Gastroesophageal sphincter (tissue), 4 donors: ENCODE data around the gene BAAT. TPM values are rescaled to one million over a fixed set of nuclear protein-coding genes. Genes with fewer than 3 reads are reported as not detected.

Experiments
- ATAC-seq: fragments of 150-250 bp; one replicate; pipeline ENCODE4 v1.9.1; 2016; ENCODE audit warnings: mild to moderate bottlenecking, moderate library complexity
- H3K27ac ChIP-seq, 4 donors: fragments of 200-600 bp; sonication (generic) in 3 of 4; 1 replicate in 3 of 4; 2 replicates in 1 of 4; pipeline ENCODE4 v1.5.1; 2016 to 2019
- H3K27me3 ChIP-seq: fragments of 200-600 bp; sonication (generic); one replicate; pipeline ENCODE4 v1.5.1; 2019
- H3K36me3 ChIP-seq, 2 donors: fragments of 200-600 bp; sonication (generic); one replicate each; pipeline ENCODE4 v1.5.1; 2019; ENCODE audit warnings: control low read depth in 1 of 2
- H3K4me1 ChIP-seq, 3 donors: fragments of 200-600 bp; sonication (generic); 1 replicate in 2 of 3; 2 replicates in 1 of 3; pipeline ENCODE4 v1.5.1; 2016 to 2019; ENCODE audit warnings: control low read depth in 2 of 3
- H3K4me3 ChIP-seq, 2 donors: fragments of 200-600 bp; sonication (generic); one replicate each; pipeline ENCODE4 v1.5.1; 2019; ENCODE audit warnings: mild to moderate bottlenecking in 1 of 2, moderate library complexity in 1 of 2
- H3K9me3 ChIP-seq, 3 donors: fragments of 200-600 bp; sonication (generic); one replicate each; pipeline ENCODE4 v1.5.1; 2017 to 2019; ENCODE audit warnings: control low read depth in 2 of 3
- EP300 ChIP-seq: sonication (generic); formaldehyde crosslinking; IDR thresholded peaks from one replicate; pipeline ENCODE4 v1.6.1; 2017; ENCODE audit warnings: antibody characterized with exemption, mild to moderate bottlenecking
- POLR2A ChIP-seq, 2 donors: fragments of 450-650 bp; IDR thresholded peaks; one replicate each; pipeline ENCODE4 v1.6.1; 2017; ENCODE audit warnings: antibody characterized with exemption in 2 of 2, mild to moderate bottlenecking in 2 of 2, moderate library complexity in 1 of 2
- POLR2AphosphoS5 ChIP-seq: sonication (generic); formaldehyde crosslinking; IDR thresholded peaks from one replicate; pipeline ENCODE4 v1.6.1; 2017; ENCODE audit warnings: antibody characterized with exemption
- WGBS, 2 donors: methylation state at CpG; one replicate each; pipeline ENCODE4 v1.1.5; 2018; ENCODE audit warnings: low coverage in 1 of 2; 5-methylcytosine and 5-hydroxymethylcytosine counted together
- total RNA-seq, 4 donors: library from RNA; depleted of rRNA; stranded (reverse); fragments of >200 nt; gene quantifications; one replicate each; pipeline ENCODE4 v1.1.0, GENCODE V29; 2016
- TF ChIP-seq, protein P1 (sequence below), 4 experiments: fragments of 200-600 bp in 2 of 4; fragments of 450-650 bp in 2 of 4; sonication (generic) in 1 of 4; IDR thresholded peaks; one replicate each; pipeline ENCODE4 v1.5.1; 2017 to 2019; ENCODE audit warnings: antibody characterized with exemption in 4 of 4, mild to moderate bottlenecking in 2 of 4, moderate library complexity in 2 of 4

Gene BAAT
- total RNA-seq, 4 donors from 2014 or later, result 0.25 TPM; not detected in 3

DNA sequence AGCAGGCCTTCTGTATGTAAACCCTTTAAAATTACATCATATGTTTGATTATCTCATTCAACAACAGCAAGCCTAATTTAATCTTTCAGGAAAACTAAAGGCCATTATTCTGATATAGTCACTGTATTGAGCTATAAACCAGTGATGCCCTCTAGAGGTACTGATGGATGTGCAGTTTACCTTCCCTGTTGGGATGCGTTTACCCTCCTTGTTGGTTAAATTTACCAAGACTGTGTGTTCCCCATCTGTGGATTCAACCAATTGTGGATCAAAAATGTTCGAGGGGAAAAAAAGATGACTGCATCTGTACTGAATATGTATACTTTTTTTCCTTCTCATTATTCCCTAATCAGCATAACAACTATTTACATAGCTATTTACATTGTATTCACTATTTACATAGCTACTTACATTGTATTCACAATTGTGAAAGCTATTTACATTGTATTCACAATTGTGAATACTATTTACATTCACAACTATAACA lies 3.7 kb upstream of the BAAT start:
- TF ChIP-seq POLR2A (IDR thresholded peaks at IDR 0.05) (no peak), EP300 (no peak), POLR2AphosphoS5 (no peak)
- TF ChIP-seq, protein P1, sequence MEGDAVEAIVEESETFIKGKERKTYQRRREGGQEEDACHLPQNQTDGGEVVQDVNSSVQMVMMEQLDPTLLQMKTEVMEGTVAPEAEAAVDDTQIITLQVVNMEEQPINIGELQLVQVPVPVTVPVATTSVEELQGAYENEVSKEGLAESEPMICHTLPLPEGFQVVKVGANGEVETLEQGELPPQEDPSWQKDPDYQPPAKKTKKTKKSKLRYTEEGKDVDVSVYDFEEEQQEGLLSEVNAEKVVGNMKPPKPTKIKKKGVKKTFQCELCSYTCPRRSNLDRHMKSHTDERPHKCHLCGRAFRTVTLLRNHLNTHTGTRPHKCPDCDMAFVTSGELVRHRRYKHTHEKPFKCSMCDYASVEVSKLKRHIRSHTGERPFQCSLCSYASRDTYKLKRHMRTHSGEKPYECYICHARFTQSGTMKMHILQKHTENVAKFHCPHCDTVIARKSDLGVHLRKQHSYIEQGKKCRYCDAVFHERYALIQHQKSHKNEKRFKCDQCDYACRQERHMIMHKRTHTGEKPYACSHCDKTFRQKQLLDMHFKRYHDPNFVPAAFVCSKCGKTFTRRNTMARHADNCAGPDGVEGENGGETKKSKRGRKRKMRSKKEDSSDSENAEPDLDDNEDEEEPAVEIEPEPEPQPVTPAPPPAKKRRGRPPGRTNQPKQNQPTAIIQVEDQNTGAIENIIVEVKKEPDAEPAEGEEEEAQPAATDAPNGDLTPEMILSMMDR (IDR thresholded peaks at IDR 0.05), result no peak
- H3K27ac ChIP-seq, result no peak overlapping the region
- no peaks in the 10 kb centered on the region for H3K27me3 ChIP-seq
- no peak overlapping the region for H3K4me3 ChIP-seq
- peaks cover 0 to 17% (median 0%) of the 10 kb centered on the region in 3 donors for H3K9me3 ChIP-seq
- no peaks in the 10 kb centered on the region for H3K4me1 ChIP-seq
- WGBS, 2 donors, result 80 to 85% methylated on average over 1 to 2 of the region's 2 CpGs
- ATAC-seq, result no peak
- peaks cover 6 to 28% of the 10 kb centered on the region in 2 donors for H3K36me3 ChIP-seq

DNA sequence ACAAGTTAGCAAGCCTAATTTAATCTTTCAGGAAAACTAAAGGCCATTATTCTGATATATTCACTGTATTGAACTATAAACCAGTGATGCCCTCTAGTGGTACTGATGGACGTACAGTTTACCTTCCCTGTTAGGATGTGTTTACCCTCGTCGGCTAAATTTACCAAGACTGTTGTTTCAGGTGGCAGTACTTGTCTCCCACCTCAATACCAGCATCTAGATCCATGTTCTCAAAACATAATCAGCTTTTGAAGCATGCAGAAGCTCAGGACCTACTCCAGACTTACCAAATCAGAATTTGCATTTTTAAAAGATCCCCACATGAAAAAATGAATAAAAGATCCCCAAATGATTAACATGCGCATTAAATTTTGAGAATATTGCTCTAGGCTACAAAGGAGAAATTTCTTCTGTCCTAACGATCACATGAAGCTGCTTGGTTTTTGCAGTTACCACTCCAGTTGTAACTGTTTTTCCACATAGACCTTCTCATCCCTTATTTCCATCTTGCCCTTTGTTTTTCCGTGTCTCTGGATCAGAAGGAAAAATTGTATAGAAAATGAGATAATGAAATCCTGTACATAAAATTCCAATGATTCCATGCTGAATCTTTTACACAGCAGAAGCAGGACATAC lies 3.2 kb upstream of the BAAT start:
- WGBS, 2 donors, result 57 to 63% methylated on average over 6 of the region's 6 CpGs
- peaks cover 0 to 11% (median 0%) of the 10 kb centered on the region in 3 donors for H3K9me3 ChIP-seq
- no peak overlapping the region for H3K4me3 ChIP-seq
- H3K27ac ChIP-seq, result no peak overlapping the region
- TF ChIP-seq, protein P1 (IDR thresholded peaks at IDR 0.05), result peak in 1 of 4 experiments; percentile 46
- no peak for TF ChIP-seq POLR2A (IDR thresholded peaks at IDR 0.05)
- TF ChIP-seq POLR2AphosphoS5, result no peak
- no peaks in the 10 kb centered on the region for H3K27me3 ChIP-seq
- H3K36me3 ChIP-seq, result peaks cover 6 to 28% of the 10 kb centered on the region in 2 donors
- H3K4me1 ChIP-seq, result no peaks in the 10 kb centered on the region
- no peak for ATAC-seq

DNA sequence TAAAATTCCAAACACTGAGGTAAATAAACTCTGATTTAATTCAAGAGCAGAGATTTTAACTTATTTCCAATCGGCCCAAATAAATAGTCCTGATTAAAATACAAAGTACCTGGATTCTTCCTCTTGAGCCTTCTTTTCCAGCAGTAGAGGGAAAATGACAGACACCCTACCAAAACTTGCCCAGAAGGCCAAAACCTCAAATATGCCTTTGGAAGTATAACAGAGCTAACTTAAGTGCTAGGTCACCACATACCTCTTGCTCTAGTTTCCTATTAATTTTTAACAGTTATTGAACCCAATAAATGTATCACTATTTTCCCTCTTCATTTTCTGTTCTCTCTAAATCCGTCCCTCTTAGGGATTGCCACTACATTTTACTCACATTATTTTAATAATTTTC lies 1.4 kb downstream of the BAAT start:
- Histone ChIP-seq H3K4me3 (no peak overlapping the region), H3K4me1 (no peaks in the 10 kb centered on the region), H3K9me3 (peaks cover 0 to 8% (median 0%) of the 10 kb centered on the region in 3 donors), H3K27me3 (no peaks in the 10 kb centered on the region), H3K36me3 (peaks cover 0 to under 1% of the 10 kb centered on the region in 2 donors), H3K27ac (no peak overlapping the region)
- no peak for ATAC-seq
- 92 to 93% methylated on average over 2 of the region's 2 CpGs for WGBS, 2 donors
- TF ChIP-seq POLR2AphosphoS5, result no peak
- TF ChIP-seq, protein P1 (IDR thresholded peaks at IDR 0.05), result no peak
- TF ChIP-seq EP300, result no peak
- TF ChIP-seq POLR2A (IDR thresholded peaks at IDR 0.05), result no peak

DNA sequence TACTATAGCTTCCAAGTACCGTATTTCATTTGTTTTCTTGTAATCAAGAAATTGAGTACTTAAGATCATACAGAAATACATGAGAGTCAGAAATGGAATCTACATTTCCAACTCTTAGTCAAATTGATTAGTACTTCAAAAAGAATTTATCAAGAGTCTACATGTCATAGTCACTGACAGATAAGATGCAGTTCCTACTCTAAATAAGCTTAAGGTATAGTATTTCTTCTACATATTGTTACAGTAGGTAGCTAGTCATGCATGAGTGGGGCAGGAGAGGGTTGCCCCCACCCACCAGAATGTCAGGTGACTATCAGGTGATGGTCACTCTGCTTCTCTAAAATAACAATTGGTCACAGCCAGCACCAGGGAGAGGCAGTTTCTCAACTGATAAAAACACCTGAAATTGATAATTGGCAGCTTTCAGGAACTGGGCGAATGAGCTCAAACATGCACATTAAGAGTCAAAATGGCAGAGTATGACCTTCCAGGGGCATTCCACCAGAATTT lies 2.9 kb downstream of the BAAT start:
- no peak overlapping the region for H3K27ac ChIP-seq
- peaks cover 0 to 8% (median 0%) of the 10 kb centered on the region in 3 donors for H3K9me3 ChIP-seq
- no peaks in the 10 kb centered on the region for H3K36me3 ChIP-seq
- H3K4me1 ChIP-seq, result no peaks in the 10 kb centered on the region
- no peaks in the 10 kb centered on the region for H3K27me3 ChIP-seq
- WGBS, 2 donors, result 69 to 79% methylated on average over 2 of the region's 2 CpGs
- no peak overlapping the region for H3K4me3 ChIP-seq
- no peak for ATAC-seq
- TF ChIP-seq POLR2A (IDR thresholded peaks at IDR 0.05), result no peak
- TF ChIP-seq POLR2AphosphoS5, result no peak
- TF ChIP-seq, protein P1 (IDR thresholded peaks at IDR 0.05), result no peak
- no peak for TF ChIP-seq EP300

DNA sequence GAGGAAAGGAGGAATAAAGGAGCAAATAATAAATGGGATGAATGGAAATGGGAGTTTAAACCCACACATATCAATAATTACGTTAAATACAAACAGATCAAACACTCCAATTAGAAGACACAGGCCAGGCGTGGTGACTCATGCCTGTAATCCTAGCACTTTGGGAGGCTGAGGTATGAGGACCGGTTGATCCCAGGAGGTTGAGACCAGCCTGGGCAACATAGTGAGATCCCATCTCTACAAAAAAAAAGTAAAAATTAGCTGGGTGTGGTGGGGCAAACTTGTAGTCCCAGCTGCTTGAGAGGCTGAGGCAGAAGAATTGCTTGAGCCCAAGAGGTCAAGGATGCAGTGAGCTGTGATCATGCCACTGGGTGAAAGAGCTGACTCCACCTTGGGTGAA lies 3.7 kb downstream of the BAAT start:
- Histone ChIP-seq H3K36me3 (no peaks in the 10 kb centered on the region), H3K27me3 (no peaks in the 10 kb centered on the region), H3K4me1 (no peaks in the 10 kb centered on the region), H3K27ac (no peak overlapping the region), H3K9me3 (peaks cover 0 to 8% (median 0%) of the 10 kb centered on the region in 3 donors), H3K4me3 (no peak overlapping the region)
- TF ChIP-seq EP300 (no peak), POLR2A (IDR thresholded peaks at IDR 0.05) (no peak), POLR2AphosphoS5 (no peak)
- TF ChIP-seq, protein P1 (IDR thresholded peaks at IDR 0.05), result no peak
- WGBS, 2 donors, result 87 to 90% methylated on average over 3 of the region's 3 CpGs
- no peak for ATAC-seq
